ENCODE measurements around the gene SLC9A8.

The SLC9A8 gene

DNA sequence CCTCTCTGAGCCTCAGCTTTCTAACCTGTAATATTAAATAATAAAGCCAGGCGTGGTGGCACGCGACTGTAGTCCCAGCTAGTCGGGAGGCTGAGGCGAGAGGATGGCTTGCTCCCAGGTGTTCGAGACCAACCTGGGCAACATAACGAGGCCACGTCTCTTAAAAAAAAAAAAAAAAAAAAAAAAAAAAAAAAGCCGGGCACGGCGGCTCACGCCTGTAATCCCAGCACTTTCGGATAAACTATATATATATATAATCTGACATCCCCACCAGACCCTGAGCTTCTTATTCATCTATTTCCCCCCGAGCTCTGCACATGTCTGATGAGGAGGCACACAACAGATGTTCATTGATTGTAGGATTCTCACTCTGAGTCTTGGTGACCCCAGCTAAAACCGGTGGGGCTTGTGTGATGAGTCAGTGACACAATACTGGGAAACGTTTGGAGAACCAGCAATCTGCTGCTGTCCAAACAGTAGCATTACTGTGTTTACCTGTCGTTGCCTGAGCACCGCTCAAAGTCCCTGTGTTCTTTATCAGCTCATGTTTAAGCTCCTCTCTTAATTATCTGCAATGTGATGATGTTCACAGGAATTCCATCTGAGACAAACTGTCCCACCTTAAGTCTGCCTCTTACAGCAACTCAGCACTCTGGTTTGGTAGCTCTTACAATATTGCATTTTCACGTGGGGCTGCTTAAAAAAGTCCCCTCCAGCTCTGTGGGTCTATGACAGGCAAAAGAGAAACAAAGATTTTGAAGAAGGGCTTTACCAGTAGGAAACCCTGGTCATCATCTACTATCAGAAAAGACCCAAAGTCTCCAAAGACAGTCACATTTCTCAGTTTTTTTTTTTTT lies 103.7 kb downstream of the SLC9A8 start:
- TF ChIP-seq, protein P1, sequence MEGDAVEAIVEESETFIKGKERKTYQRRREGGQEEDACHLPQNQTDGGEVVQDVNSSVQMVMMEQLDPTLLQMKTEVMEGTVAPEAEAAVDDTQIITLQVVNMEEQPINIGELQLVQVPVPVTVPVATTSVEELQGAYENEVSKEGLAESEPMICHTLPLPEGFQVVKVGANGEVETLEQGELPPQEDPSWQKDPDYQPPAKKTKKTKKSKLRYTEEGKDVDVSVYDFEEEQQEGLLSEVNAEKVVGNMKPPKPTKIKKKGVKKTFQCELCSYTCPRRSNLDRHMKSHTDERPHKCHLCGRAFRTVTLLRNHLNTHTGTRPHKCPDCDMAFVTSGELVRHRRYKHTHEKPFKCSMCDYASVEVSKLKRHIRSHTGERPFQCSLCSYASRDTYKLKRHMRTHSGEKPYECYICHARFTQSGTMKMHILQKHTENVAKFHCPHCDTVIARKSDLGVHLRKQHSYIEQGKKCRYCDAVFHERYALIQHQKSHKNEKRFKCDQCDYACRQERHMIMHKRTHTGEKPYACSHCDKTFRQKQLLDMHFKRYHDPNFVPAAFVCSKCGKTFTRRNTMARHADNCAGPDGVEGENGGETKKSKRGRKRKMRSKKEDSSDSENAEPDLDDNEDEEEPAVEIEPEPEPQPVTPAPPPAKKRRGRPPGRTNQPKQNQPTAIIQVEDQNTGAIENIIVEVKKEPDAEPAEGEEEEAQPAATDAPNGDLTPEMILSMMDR (IDR thresholded peaks at IDR 0.05; ENCODE audit: poor library complexity, severe bottlenecking): no peak
- Histone ChIP-seq H3K4me3 (ENCODE audit: severe bottlenecking) (peak overlapping the region; percentile 87), H3K36me3 (ENCODE audit: low read depth) (peaks cover 7% of the 10 kb centered on the region; the same call in 1 of the 2 replicates), H3K27ac (ENCODE audit: poor library complexity, severe bottlenecking) (peak overlapping the region; percentile 89), H3K4me1 (ENCODE audit: insufficient read depth, poor library complexity, severe bottlenecking) (peaks cover 5% of the 10 kb centered on the region), H3K9me3 (ENCODE audit: severe bottlenecking) (no peaks in the 10 kb centered on the region), H3K27me3 (ENCODE audit: insufficient read depth, poor library complexity, severe bottlenecking) (no peaks in the 10 kb centered on the region)
- ATAC-seq (ENCODE audit: low read depth) (peak; percentile 40), DNase-seq (ENCODE audit: low spot score) (no peak)

DNA sequence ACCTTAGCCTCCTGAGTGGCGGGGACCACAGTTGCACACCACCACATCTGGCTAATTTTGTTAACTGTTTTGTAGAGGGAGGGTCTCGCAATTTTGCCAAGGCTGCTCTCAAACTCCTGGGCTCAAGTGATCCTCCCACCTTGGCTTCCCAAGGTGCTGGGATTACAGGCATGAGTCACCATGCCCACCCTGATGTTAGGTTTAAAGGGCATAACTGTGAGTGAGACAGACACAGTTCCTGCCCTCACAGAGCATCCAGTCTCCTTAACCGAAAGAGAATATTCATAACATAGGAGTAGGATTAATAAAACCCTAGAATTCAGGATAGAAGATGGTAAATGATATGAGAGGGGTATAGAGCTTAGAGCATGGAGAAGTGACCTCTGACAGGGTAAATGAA lies 105.8 kb downstream of the SLC9A8 start:
- Histone ChIP-seq H3K9me3 (ENCODE audit: severe bottlenecking) (no peaks in the 10 kb centered on the region), H3K36me3 (ENCODE audit: low read depth) (peaks cover 1% of the 10 kb centered on the region; the same call in 1 of the 2 replicates), H3K27ac (ENCODE audit: poor library complexity, severe bottlenecking) (no peak overlapping the region), H3K27me3 (ENCODE audit: insufficient read depth, poor library complexity, severe bottlenecking) (no peaks in the 10 kb centered on the region), H3K4me3 (ENCODE audit: severe bottlenecking) (no peak overlapping the region), H3K4me1 (ENCODE audit: insufficient read depth, poor library complexity, severe bottlenecking) (peaks cover 5% of the 10 kb centered on the region)
- DNase-seq (ENCODE audit: low spot score): no peak
- ATAC-seq (ENCODE audit: low read depth): no peak
- TF ChIP-seq, protein P1 (IDR thresholded peaks at IDR 0.05; ENCODE audit: poor library complexity, severe bottlenecking): no peak

DNA sequence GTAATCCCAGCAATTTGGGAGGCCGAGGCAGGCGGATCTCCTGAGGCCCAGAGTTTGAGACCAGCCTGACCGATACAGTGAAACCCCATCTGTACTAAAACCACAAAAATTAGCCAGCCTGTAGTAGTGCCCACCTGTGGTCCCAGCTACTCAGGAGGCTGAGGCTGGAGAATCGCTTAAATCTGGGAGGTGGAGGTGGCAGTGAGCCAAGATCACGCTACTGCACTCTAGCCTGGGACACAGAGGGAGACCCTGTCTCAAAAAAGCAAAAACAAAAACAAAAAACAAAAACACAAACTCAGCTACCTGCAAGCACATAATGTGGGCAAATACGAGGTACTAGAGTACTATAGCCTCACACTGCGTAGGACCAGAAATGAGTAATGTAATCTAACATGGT lies 106.4 kb downstream of the SLC9A8 start:
- H3K4me1 ChIP-seq (ENCODE audit: insufficient read depth, poor library complexity, severe bottlenecking): peaks cover 5% of the 10 kb centered on the region
- no peaks in the 10 kb centered on the region for H3K36me3 ChIP-seq (ENCODE audit: low read depth)
- DNase-seq (ENCODE audit: low spot score): no peak
- no peaks in the 10 kb centered on the region for H3K27me3 ChIP-seq (ENCODE audit: insufficient read depth, poor library complexity, severe bottlenecking)
- no peak for ATAC-seq (ENCODE audit: low read depth)
- no peak overlapping the region for H3K4me3 ChIP-seq (ENCODE audit: severe bottlenecking)
- H3K27ac ChIP-seq (ENCODE audit: poor library complexity, severe bottlenecking): no peak overlapping the region
- TF ChIP-seq, protein P1 (IDR thresholded peaks at IDR 0.05; ENCODE audit: poor library complexity, severe bottlenecking): no peak
- no peaks in the 10 kb centered on the region for H3K9me3 ChIP-seq (ENCODE audit: severe bottlenecking)

DNA sequence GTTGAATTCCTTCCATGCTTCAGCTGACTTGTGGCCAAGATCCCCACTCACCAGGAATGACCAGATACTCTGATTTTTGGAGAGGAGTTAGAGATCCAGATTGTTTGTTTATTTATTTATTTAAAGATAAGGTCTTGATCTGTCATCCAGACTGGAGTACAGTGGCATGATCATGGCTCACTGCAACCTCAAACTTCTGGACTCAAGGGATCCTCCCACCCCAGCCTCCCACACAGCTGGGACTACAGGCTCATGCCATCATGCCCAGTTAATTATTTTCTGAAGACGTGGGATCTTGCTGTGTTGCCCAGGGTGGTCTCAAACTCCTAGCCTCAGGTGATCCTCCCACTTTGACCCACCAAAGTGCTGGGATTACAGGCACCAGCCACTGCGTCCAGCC lies 106.8 kb downstream of the SLC9A8 start:
- peaks cover 5% of the 10 kb centered on the region for H3K4me1 ChIP-seq (ENCODE audit: insufficient read depth, poor library complexity, severe bottlenecking)

More for the DNA sequence above, 106.8 kb downstream of the SLC9A8 start:
- Histone ChIP-seq H3K27ac (ENCODE audit: poor library complexity, severe bottlenecking) (no peak overlapping the region), H3K27me3 (ENCODE audit: insufficient read depth, poor library complexity, severe bottlenecking) (no peaks in the 10 kb centered on the region), H3K4me3 (ENCODE audit: severe bottlenecking) (no peak overlapping the region), H3K9me3 (ENCODE audit: severe bottlenecking) (no peaks in the 10 kb centered on the region), H3K36me3 (ENCODE audit: low read depth) (no peaks in the 10 kb centered on the region)
- TF ChIP-seq, protein P1 (IDR thresholded peaks at IDR 0.05; ENCODE audit: poor library complexity, severe bottlenecking): no peak
- no peak for ATAC-seq (ENCODE audit: low read depth)
- no peak for DNase-seq (ENCODE audit: low spot score)

Measured in RWPE2 (cell line).